NOMO-1 treated with DMSO at 0.1 percent for 48 hours (cell line): Measurements from ENCODE around the gene IL17C.

Source experiments
- DNase-seq: peaks from one replicate; lab custom pipeline; 2025; ENCODE audit not compliant: unreplicated experiment; lab: John Stamatoyannopoulos, UW

The IL17C gene

GRCh38 chr16:88645455-88645854 is 7.1 kb downstream of the IL17C start:
- no peak for DNase-seq

GRCh38 chr16:88645941-88646340 is 7.6 kb downstream of the IL17C start:
- DNase-seq, result no peak

- no peak for DNase-seq
These were observed 8.1 kb downstream of the IL17C start for GRCh38 chr16:88646345-88647034.

- DNase-seq, result no peak
These were observed 9.1 kb downstream of the IL17C start for GRCh38 chr16:88647178-88648070.

- no peak for DNase-seq
These were observed 11.0 kb downstream of the IL17C start for GRCh38 chr16:88649195-88649923.

- DNase-seq, result peak; percentile 59
These were observed 11.8 kb downstream of the IL17C start for GRCh38 chr16:88649924-88650748.

- DNase-seq, result peak; percentile 83
These were observed 12.4 kb downstream of the IL17C start, which contains the start of gene CYBA for GRCh38 chr16:88650749-88651275. Gene CYBA, minus strand, starts transcription at chr16:88651053. Its CDS starts 40 bp downstream, at chr16:88651013.

GRCh38 chr16:88651276-88651988 is 13.1 kb downstream of the IL17C start:
- DNase-seq, result no peak

- DNase-seq, result no peak
These were observed 13.8 kb downstream of the IL17C start for GRCh38 chr16:88651989-88652761.

- no peak for DNase-seq
These were observed 14.3 kb downstream of the IL17C start for GRCh38 chr16:88652762-88653063.

GRCh38 chr16:88653101-88653500 is 14.7 kb downstream of the IL17C start:
- DNase-seq, result no peak

GRCh38 chr16:88653596-88654362 is 15.4 kb downstream of the IL17C start:
- no peak for DNase-seq

GRCh38 chr16:88654363-88655052 is 16.1 kb downstream of the IL17C start:
- no peak for DNase-seq

- no peak for DNase-seq
These were observed 16.8 kb downstream of the IL17C start for GRCh38 chr16:88655053-88655732.

- no peak for DNase-seq
These were observed 17.4 kb downstream of the IL17C start for GRCh38 chr16:88655733-88656281.

- DNase-seq, result no peak
These were observed 18.1 kb downstream of the IL17C start for GRCh38 chr16:88656291-88656980.
